ENCODE results near the gene GPRIN1.
"Not testable (repeated sequence)": the region's sequence is repeated elsewhere in the genome, so short reads cannot be mapped to it uniquely, and the experiment has no call there.

Gene GPRIN1

GRCh38 chr5:176599749-176600430, 10.1 kb downstream of the GPRIN1 start:
- not testable (repeated sequence) for DNase-seq (ENCODE audit: low read depth in 1 of 2, low spot score in 1 of 2)

GRCh38 chr5:176597417-176598389, 12.3 kb downstream of the GPRIN1 start:
- DNase-seq (ENCODE audit: low read depth in 1 of 2, low spot score in 1 of 2) = no peak

- DNase-seq (ENCODE audit: low read depth in 1 of 2, low spot score in 1 of 2) = peak; percentile 58 to 59
Measured at GRCh38 chr5:176596689-176597416, 13.1 kb downstream of the GPRIN1 start.

GRCh38 chr5:176596069-176596644, 13.8 kb downstream of the GPRIN1 start:
- no peak for DNase-seq (ENCODE audit: low read depth in 1 of 2, low spot score in 1 of 2)

- no peak for DNase-seq (ENCODE audit: low read depth in 1 of 2, low spot score in 1 of 2)
Measured at GRCh38 chr5:176595386-176595943, 14.5 kb downstream of the GPRIN1 start.

- DNase-seq (ENCODE audit: low read depth in 1 of 2, low spot score in 1 of 2) = no peak
Measured at GRCh38 chr5:176594554-176594953, 15.4 kb downstream of the GPRIN1 start.

GRCh38 chr5:176593273-176593869, 16.6 kb downstream of the GPRIN1 start:
- DNase-seq (ENCODE audit: low read depth in 1 of 2, low spot score in 1 of 2) = no peak

GRCh38 chr5:176592573-176592972, 17.4 kb downstream of the GPRIN1 start:
- no peak for DNase-seq (ENCODE audit: low read depth in 1 of 2, low spot score in 1 of 2)

- not testable (repeated sequence) for DNase-seq (ENCODE audit: low read depth in 1 of 2, low spot score in 1 of 2)
Measured at GRCh38 chr5:176591667-176592066, 18.3 kb downstream of the GPRIN1 start.

GRCh38 chr5:176590035-176590717, 19.8 kb downstream of the GPRIN1 start:
- DNase-seq (ENCODE audit: low read depth in 1 of 2, low spot score in 1 of 2) = no peak

- DNase-seq (ENCODE audit: low read depth in 1 of 2, low spot score in 1 of 2) = no peak
Measured at GRCh38 chr5:176589039-176589769, 20.8 kb downstream of the GPRIN1 start.

GRCh38 chr5:176588297-176588696, 21.7 kb downstream of the GPRIN1 start:
- DNase-seq (ENCODE audit: low read depth in 1 of 2, low spot score in 1 of 2) = no peak

- no peak for DNase-seq (ENCODE audit: low read depth in 1 of 2, low spot score in 1 of 2)
Measured at GRCh38 chr5:176587398-176587797, 22.6 kb downstream of the GPRIN1 start.

GRCh38 chr5:176583076-176583475, 26.9 kb downstream of the GPRIN1 start:
- DNase-seq (ENCODE audit: low read depth in 1 of 2, low spot score in 1 of 2) = no peak

- DNase-seq (ENCODE audit: low read depth in 1 of 2, low spot score in 1 of 2) = no peak
Measured at GRCh38 chr5:176581361-176581760, 28.6 kb downstream of the GPRIN1 start.

- no peak for DNase-seq (ENCODE audit: low read depth in 1 of 2, low spot score in 1 of 2)
Measured at GRCh38 chr5:176579323-176579722, 30.6 kb downstream of the GPRIN1 start.

- DNase-seq (ENCODE audit: low read depth in 1 of 2, low spot score in 1 of 2) = no peak
Measured at GRCh38 chr5:176578391-176578808, 31.6 kb downstream of the GPRIN1 start.

- no peak for DNase-seq (ENCODE audit: low read depth in 1 of 2, low spot score in 1 of 2)
Measured at GRCh38 chr5:176577312-176578176, 32.4 kb downstream of the GPRIN1 start.

Measured in stimulated activated CD4-positive, alpha-beta T cell treated with anti-CD3 and anti-CD28 coated beads, Interleukin-15, amount 100 ng/mL, for 1 hour (primary cell).